Stimulated activated CD8-positive, alpha-beta memory T cell treated with anti-CD3 and anti-CD28 coated beads, Interleukin-7, amount 100 ng/mL, for 48 hours (primary cell): ENCODE results near the gene TPGS1.

Experiments
- DNase-seq, 2 donors: peaks; one replicate each; pipeline ENCODE4 v3.0.0-alpha.2; 2020; ENCODE audit warnings: low read depth in 1 of 2; ENCODE audit errors: extremely low read depth in 1 of 2

The TPGS1 gene

DNA sequence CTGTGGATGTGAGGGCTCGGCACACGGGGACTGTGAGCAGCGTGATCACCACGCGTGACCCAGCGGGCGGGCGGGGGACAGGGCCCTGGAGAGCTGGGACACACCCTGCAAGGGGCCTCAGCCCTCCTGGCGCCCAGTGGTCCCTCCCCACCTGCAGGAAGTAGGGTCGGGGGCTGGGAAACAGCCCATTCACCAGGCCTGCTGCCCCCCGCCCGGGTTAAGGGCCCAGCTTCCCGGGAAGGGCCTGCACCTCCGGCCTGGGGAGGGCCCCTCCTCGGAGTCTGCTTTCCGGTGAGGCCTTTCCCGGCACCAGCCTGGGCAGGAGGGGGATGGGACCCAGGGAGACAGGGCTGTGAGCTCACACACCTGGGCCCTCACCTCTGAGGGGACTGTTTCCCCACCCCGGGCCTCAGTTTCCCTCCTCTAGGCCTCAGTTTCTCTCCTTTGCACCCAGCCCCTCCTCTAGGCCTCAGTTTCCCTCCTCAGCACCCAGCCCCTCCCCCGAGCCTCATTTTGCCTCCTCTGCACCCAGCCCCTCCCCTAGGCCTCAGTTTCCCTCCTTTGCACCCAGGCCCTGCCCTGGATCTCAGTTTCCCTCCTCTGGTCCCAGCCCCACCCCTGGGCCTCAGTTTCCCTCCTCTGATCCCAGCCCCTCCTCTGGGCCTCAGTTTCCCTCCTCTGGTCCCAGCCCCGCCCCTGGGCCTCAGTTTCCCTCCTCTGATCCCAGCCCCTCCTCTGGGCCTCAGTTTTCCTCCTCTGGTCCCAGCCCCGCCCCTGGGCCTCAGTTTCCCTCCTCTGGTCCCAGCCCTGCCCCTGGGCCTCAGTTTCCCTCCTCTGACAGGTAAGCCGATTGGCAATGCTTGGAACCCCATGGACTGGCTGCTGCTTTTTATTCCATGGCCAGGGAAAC is 12.9 kb upstream of the TPGS1 start:
- DNase-seq: no peak

- DNase-seq: no peak
Measured at GRCh38 chr19:495081-495401, 12.3 kb upstream of the TPGS1 start.

- peak in 1 of 2 donors; percentile 39 for DNase-seq
Measured at GRCh38 chr19:495402-496111, 11.7 kb upstream of the TPGS1 start.

DNA sequence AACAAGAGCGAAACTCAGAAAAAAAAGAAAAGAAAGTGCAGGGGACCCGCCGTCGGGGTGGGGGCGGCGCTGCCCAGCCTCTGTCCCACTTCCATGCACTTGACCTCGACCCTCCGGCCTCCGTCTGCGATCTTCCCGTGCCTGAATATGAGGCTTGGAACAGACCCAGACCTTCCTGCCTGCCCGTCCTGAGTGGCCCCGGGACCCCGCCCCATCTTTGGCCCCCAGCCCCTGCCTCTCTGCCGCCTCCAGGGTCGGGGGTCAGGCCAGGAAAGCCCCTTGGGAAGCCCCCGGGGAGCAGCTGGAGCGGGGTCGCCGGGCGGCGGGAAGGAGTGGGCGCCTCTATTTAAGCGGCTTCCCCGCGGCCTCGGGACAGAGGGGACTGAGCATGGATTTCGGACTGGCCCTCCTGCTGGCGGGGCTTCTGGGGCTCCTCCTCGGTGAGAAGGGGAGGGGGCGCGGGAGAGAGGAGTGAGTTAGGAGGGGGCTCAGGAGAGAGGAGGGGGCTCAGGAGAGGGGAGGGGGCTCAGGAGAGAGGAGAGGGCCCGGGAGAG is 11.1 kb upstream of the TPGS1 start, which contains the start of gene MADCAM1:
MADCAM1 (plus strand) TSS at position 375 of the 554 bp plus-strand sequence; CDS start at position 389, 14 bp downstream.
- DNase-seq: no peak

DNA sequence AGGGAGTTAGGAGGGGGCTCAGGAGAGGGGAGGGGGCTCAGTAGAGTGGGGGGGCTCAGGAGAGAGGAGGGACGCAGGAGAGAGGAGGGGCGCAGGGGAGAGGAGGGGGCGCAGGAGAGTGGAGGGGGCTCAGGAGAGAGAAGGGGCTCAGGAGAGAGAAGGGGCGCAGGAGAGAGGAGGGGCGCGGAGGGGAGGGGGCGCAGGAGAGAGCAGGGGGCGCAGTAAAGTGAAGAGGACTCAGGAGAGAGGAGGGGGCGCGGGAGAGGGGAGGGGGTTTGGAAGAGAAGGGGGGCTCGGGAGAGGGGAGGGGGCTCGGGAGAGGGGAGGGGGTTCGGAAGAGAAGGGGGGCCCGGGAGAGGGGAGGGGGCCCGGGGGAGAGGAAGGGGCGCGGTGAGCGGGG is 10.3 kb upstream of the TPGS1 start:
- DNase-seq: no peak

DNA sequence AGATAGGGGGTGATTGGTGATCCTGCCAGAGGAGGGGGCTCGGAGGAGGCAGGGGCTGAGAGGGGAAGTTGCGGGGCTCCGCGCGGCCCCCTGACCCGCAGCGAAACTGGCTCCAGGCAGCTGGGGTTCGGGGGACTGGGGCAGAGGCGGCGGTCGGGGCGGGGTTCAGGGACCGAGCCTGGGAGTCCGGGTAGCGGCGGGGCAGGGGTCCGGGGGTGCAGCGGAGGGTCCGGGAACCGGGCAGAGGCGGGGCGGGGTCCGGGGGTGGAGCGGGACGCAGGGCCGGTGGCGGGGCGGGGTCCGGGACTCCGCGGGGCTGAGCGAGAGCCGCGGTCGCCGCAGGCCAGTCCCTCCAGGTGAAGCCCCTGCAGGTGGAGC is 9.8 kb upstream of the TPGS1 start:
- no peak for DNase-seq

DNA sequence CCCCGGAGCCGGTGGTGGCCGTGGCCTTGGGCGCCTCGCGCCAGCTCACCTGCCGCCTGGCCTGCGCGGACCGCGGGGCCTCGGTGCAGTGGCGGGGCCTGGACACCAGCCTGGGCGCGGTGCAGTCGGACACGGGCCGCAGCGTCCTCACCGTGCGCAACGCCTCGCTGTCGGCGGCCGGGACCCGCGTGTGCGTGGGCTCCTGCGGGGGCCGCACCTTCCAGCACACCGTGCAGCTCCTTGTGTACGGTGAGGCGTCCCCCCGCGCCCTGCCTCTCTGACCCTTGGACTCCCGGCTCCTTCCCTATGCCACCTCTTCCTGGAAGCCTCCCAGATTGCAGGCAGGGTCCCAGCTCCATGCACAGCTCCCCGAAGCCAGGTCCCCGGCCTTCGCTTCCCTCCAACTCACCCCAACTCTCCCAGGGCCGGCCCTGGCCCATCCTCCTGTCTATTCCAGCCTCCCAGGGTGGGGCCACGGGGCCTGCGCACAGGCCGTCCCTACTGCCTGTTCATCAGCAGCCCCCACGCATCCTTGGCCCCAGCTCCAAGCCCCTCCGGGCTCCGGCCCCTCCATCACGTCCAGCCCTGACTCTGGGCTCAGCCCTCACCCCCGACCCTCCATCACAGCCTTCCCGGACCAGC is 9.3 kb upstream of the TPGS1 start:
- DNase-seq: no peak

- DNase-seq: no peak
Measured at GRCh38 chr19:498511-498891, 8.8 kb upstream of the TPGS1 start.

DNA sequence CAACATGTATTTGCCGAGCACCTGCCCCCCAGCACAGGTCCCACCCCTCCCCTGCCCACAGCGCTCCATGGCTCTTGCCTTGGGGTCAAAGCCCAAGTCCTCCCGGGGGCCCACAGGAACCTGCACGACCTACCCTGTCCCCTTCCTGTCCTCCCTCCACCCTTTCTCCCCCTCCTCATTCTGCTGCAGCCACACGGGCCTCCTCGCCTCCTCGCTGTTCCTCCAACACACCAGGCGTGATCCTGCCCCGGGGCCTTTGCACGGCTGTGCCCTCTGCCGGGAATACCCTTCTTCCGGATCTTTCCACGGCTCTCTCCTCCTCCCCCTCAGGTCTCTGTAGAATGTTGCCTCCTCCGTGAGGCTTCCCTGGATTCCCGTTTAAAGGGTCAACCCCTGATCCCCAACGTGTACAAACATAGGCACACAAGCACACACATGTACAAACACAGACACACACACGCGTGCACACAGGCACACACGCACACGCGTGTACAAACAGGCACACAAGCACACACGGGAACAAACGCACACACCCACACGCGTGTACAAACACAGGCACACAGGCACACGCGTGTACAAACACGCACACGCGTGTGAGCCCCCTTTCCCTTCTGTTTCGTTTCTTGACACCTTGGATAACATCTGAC is 8.2 kb upstream of the TPGS1 start:
- DNase-seq: no peak

DNA sequence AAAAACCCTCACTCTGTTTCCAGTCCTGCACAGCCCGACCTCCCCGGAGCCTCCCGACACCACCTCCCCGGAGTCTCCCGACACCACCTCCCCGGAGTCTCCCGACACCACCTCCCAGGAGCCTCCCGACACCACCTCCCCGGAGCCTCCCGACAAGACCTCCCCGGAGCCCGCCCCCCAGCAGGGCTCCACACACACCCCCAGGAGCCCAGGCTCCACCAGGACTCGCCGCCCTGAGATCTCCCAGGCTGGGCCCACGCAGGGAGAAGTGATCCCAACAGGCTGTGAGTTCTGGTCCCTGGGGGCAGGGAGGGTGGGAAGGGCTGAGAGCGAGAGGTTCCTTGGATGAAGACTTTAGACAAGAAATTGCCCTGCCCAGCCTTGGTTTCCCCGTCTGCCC is 5.7 kb upstream of the TPGS1 start:
- DNase-seq: no peak

DNA sequence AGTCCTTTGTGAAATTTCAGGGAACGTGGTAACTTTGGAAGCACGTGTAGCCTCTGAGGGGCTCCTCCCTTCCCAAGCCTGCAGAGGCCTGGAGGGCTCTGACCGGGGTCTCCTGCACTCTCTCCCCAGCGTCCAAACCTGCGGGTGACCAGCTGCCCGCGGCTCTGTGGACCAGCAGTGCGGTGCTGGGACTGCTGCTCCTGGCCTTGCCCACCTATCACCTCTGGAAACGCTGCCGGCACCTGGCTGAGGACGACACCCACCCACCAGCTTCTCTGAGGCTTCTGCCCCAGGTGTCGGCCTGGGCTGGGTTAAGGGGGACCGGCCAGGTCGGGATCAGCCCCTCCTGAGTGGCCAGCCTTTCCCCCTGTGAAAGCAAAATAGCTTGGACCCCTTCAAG is 2.7 kb upstream of the TPGS1 start:
- DNase-seq: no peak

DNA sequence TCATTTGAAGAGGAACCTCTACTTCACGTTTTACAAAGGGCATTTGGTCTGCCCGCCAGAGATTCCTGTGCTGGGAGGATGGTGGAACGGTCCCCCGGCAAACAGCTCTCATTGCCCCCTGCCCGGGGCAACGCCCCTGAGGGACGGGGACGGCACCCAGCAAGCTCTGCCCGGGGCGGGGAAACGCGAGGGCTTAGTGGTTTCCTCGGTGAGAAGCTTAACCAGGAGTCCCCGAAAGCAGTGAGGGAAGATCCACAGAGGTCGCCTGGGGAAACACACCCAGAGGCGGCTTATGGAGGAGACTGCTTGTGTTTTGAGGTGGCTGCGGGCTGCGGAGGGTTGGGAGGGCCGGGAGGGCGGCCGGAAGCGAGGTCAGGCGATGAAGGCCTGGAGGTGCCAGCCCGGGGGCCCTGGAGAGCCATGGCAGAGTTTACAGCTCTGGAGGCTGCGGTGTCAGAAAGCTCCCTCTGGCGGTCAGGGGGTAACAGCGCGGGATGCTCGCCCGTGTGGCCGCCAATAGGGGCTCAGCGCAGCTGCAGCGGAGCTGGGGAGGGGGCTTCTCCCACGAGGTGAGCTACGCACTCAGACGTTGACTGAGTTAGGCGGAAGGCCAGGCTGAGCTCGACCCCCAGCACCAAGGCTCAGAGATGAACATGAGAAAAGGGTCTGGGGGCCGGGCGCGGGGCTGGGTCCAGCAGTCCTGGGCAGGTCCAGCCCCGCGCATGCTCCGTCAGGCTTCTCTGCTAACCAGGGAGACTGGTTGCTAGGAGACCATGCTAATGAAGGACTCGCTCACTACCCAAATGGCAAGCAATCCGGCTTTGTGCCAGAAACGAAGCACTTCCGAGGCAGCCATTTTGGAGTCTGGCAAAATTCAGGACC is 652 bp upstream of the TPGS1 start:
- peak; percentile 83 to 94 for DNase-seq

DNA sequence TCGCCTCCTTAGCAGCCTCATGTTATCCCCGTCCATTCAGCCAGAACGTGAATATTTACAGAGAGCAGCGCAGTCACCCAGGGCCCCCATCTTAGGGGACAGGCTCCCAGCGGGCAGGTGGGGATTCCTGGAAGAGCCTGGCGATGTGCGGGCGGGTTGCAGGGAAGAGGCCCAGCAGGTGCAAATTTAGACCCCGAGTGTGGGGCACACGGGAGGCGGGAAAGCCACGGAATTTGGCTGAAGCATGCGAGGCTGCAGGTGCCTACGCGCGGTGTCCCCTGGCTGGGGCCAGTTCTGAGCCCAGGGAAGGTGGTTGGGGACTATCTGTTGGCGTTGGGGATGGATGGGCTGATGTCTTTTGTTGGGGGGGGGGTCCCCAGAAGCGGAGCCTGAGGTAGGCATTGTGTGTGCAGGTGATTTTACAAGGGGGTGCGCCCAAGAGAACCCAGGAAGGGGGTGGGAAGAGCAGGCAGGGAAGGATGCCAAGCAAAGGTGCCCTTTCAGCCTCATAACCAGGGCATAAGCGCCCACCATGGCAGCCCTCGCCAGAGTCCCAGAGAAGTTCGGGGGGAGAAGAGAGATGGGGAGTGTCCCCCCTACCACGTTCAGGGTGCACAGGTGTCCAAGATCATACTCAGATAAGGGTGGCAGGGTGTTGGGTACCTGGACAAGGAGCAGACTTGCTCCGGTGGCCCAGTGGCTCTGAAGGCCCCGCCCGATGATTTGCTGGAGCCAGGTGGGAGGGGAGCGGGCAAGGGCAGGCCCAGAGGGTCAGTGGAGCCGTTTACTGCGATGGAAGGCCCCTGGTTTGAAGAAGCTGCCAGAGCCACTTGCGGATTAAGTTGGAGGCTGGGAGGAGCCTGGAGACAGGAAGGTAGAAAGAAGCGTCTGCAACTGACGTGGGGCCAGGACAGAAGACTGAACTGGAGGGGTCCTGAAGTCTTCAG is 1.2 kb downstream of the TPGS1 start:
- DNase-seq: no peak

DNA sequence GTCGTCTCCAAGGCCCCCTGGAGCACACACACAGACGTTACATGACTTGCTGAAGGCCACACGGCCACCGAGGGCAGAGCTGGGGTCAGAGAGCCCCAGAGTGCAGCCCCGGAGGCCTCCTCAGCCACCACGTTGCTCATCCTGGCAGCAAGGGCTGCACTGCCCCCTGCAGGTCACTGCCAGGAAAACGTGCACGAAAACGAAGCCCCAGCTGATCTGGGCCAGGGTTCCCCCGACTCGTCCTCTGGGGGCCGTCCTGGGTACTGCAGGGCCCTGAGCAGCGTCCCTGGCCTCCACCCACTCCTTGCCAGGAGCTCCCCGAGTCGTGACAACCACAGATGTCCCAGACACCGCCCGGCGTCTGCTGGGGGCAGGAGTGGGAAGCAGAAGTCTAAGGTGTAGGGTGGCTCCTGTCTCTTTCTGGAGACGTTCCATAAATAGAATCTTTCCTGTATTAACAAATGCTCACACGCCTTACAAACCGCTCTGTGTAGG is 3.4 kb downstream of the TPGS1 start:
- peak; percentile 89 to 92 for DNase-seq

- DNase-seq: peak; percentile 61 to 75
Measured at GRCh38 chr19:511101-511851, 4.0 kb downstream of the TPGS1 start.

DNA sequence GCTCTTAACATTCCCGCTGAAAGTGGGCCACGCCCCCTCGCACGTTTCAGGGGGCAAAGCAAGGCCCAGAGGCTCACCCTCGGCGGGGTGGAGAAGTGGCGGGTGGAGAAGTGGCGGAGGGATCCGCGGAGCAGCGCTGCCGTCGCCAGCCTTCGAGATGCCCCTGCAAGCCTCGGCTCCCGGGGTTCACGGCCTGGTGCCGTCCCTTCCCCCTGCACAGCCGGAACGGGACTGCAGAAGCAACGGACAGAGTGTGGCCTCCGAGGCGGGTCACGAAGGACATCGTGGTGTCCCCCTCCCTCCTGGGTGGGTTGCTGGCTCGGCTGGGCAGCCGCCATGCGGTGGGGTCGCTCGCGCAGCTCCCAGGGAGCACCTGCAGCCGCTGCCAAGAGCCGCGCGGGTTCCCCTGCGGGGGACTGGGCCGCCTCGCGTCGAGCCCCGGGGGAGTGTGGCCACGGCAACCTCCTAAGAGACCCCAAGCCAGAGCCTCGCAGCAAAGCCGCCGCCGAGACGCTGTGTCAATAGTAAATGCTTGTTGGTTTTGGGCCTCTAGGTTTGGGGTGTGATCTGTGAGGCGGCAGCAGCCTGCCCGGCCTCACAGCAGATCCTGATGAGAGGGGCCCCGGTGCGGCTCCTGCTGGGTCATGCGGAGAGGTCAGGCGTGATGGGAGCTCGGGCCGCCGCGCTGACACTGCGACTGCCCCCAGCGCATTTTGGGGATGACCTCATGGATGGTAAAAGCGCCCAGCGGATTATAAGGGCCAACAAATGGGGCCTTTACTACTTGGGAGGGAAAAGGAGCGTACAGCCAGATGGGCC is 5.5 kb downstream of the TPGS1 start:
- no peak for DNase-seq
